ENCODE measurements around the gene CCDC12.

GRCh38 chr3:46981932-46982471 is 5.5 kb upstream of the CCDC12 start:
- no peak for TF ChIP-seq ARNTL (CRISPR knock-in tag; IDR thresholded peaks at IDR 0.05; ENCODE audit: borderline replicate concordance, low read depth)
- TF ChIP-seq PATZ1 (CRISPR knock-in tag; IDR thresholded peaks at IDR 0.05; ENCODE audit: borderline replicate concordance), result no peak
- no peak for TF ChIP-seq ESRRG (CRISPR knock-in tag; IDR thresholded peaks at IDR 0.05)
- TF ChIP-seq TCF4 (CRISPR knock-in tag; IDR thresholded peaks at IDR 0.05; ENCODE audit: borderline replicate concordance), result no peak
- TF ChIP-seq SNAI2 (CRISPR knock-in tag; IDR thresholded peaks at IDR 0.05), result no peak

Data from SK-N-SH treated with all-trans-retinoic acid at 6 μM for 48 hours (cell line).